GM06990 (cell line): ENCODE data around the gene ACIN1.

Source experiments
- DNase-seq: peaks from one replicate; pipeline ENCODE4 v3.0.0-alpha.2; 2011; ENCODE audit not compliant: insufficient read length; ENCODE audit errors: extremely low read depth
- H3K27me3 ChIP-seq: replicated peaks from 2 replicates; pipeline ENCODE4 v1.6.0; 2011; ENCODE audit warnings: low read length; ENCODE audit not compliant: control insufficient read depth, insufficient read depth
- H3K36me3 ChIP-seq: 2 replicates; pipeline ENCODE4 v1.5.1; 2011; ENCODE audit warnings: low read length; ENCODE audit not compliant: control insufficient read depth, insufficient read depth
- H3K4me3 ChIP-seq: replicated peaks from 2 replicates; pipeline ENCODE4 v1.5.1; 2011; ENCODE audit warnings: low read depth, mild to moderate bottlenecking, control low read depth, low read length
- TF ChIP-seq, protein P1 (sequence below): IDR thresholded peaks from 2 replicates; pipeline ENCODE4 v1.5.1; 2011; ENCODE audit warnings: low read length, control low read depth, mild to moderate bottlenecking, inconsistent platforms; ENCODE audit not compliant: insufficient read depth, poor library complexity, severe bottlenecking

ACIN1 gene

DNA sequence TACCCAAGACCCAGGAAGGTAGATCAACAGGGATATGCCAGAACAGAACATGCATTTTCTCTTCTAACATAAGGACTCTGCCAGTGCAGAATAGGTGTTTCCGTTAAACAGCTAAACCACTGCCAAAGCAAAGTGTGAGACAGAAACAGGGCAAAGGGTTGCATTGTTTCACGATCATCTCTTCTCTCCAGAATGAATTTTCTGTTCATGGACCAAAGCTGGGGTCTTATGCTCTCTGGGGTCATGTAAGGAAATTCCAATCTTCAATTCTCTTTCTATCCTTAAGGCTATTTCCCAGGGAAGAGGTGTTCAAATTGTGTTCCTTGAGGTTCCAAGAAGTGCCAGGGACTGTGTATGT lies 71.2 kb downstream of the ACIN1 start:
- no peak overlapping the region for H3K4me3 ChIP-seq
- peaks cover 10% of the 10 kb centered on the region for H3K36me3 ChIP-seq
- TF ChIP-seq, protein P1, sequence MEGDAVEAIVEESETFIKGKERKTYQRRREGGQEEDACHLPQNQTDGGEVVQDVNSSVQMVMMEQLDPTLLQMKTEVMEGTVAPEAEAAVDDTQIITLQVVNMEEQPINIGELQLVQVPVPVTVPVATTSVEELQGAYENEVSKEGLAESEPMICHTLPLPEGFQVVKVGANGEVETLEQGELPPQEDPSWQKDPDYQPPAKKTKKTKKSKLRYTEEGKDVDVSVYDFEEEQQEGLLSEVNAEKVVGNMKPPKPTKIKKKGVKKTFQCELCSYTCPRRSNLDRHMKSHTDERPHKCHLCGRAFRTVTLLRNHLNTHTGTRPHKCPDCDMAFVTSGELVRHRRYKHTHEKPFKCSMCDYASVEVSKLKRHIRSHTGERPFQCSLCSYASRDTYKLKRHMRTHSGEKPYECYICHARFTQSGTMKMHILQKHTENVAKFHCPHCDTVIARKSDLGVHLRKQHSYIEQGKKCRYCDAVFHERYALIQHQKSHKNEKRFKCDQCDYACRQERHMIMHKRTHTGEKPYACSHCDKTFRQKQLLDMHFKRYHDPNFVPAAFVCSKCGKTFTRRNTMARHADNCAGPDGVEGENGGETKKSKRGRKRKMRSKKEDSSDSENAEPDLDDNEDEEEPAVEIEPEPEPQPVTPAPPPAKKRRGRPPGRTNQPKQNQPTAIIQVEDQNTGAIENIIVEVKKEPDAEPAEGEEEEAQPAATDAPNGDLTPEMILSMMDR: no peak

DNA sequence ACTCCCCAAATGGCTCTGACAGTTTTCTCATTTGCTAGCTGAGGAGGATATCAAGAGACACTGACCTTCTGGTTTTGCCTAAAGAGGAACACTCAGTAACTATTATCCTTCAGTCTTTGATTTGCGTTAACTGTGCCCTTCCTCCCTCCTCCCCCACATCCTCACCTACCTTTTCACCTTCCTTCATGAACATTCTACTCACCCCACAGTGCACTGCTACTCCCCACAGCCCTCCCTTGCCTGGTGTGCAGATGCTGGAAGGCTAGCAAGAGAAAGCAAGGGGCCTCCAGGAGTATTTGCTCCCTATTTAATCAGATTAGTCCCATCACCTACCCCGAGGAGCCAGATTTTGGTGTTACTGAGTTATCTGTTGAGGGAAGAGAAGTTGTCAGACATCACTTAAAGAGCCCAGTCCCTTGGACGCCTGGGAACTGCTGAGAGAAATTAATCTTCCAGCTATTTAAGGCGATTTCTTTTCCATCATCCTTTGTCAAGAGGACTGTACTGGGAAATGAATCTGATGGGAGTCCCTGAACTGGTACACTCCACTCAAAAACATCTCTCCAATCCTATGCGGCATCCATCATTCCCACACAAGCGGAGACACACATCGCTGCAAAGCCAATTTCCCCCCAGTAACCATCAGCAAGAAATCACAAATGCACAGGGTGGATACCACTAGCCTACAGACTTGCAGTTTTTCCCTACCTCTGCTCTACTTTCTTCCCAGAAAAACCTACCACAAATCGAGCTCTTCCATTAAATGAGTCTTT lies 71.7 kb downstream of the ACIN1 start:
- no peak for DNase-seq
- TF ChIP-seq, protein P1: no peak

More for the DNA sequence above, 71.2 kb downstream of the ACIN1 start:
- no peaks in the 10 kb centered on the region for H3K27me3 ChIP-seq
- DNase-seq: no peak

DNA sequence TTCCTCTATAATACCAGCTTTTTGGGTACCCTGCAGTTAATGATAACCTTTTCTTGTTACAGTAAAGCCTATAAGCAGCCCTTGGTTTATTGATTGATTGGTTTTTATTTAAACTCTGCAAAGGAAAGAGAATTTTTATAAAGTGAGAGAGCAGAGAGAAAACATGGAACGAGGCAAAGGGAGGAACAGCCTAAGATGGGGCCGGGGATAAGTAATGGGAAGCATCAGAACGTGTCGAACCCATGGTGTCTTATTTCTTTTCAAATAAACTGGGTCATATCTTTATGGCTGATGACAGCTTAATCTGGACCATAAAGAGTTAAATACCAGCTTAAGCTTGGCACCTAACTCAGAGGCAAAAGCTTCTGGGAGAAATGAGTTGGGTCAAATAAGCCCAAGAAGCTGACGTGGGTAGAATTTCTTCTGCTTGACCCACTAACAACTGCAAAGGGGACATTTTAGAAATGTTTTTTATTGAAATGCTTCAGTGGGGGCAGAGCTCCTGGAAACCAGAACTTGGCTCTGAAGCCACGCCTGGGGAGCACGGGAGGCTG lies 73.0 kb downstream of the ACIN1 start:
- TF ChIP-seq, protein P1: no peak
- H3K36me3 ChIP-seq: peaks cover 10% of the 10 kb centered on the region

More for the DNA sequence above, 71.7 kb downstream of the ACIN1 start:
- Histone ChIP-seq H3K4me3 (no peak overlapping the region), H3K36me3 (peaks cover 10% of the 10 kb centered on the region), H3K27me3 (no peaks in the 10 kb centered on the region)

DNA sequence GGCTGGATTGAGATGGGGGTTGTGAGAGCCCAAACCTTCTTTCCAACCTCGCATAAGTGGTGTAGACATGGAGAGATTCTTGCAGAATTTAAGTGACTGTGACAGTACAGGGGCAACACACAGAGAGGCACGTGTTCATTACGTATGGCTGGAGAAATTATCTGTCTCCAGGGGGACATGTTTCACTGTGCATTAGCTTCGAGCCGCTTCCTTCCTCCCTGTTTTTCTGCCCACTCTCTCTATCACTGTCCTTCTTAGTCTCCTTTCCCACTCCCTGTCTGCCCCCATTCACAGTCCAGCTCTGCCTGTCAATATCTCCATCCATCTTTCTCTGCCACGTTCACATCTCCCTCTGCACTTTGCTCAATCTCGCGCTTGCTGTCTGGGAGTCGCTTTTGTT lies 73.5 kb downstream of the ACIN1 start:
- TF ChIP-seq, protein P1: no peak
- Histone ChIP-seq H3K4me3 (no peak overlapping the region), H3K27me3 (no peaks in the 10 kb centered on the region), H3K36me3 (peaks cover 10% of the 10 kb centered on the region)
- DNase-seq: no peak

More for the DNA sequence above, 73.0 kb downstream of the ACIN1 start:
- DNase-seq: no peak
- Histone ChIP-seq H3K4me3 (no peak overlapping the region), H3K27me3 (no peaks in the 10 kb centered on the region)

DNA sequence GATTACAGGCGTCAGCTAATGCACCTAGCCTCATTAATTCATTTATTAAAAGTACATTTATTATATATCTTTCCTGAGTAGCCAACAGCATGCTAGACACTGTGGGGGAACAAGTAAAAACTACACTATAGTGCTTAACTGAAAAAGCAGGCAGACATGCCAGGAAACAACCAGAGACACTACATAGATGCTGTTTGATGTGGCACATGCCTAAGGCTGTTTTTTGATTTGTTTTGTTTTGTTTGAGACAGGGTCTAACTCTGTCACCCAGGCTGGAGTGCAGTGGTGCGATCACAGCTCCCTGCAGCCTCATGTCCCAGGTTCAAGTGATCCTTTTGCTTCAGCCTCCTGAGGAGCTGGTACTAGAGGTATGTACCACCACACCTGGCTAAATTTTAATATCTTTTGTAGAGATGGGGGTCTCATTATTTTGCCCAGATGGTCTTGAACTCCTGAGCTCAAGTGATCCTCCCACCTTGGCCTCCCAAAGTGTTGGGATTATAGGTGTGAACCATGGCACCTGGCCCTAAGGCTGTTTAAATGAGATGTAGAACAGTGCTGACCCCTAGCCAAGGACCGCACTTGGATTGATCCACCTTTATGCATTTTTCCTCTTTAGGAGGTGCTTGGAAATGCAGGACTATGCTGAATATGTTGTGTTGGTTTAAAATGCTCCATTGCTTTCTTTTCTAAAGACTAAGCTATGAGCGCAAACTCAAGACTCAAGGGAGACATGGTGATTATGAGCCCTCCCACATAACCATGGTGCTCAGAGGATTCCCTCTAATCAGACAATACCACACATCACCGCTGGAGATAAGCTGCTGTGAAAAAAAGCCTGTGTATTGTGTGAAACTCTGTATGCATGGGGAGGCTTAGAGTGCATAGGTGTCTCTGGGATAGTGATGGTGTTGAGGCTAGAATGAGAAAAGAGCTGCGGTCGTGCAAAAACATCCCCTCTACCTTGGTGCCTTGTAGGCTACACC lies 74.5 kb downstream of the ACIN1 start:
- H3K4me3 ChIP-seq: no peak overlapping the region
- TF ChIP-seq, protein P1: no peak
- peaks cover 9% of the 10 kb centered on the region for H3K36me3 ChIP-seq
- DNase-seq: no peak
- H3K27me3 ChIP-seq: no peaks in the 10 kb centered on the region
